HUES64 (cell line): ENCODE data around the gene BCR.

Experiments
- H3K27ac ChIP-seq: 2 replicates; pipeline ENCODE4 v1.7.0; 2013; ENCODE audit warnings: low read depth, low read length, inconsistent platforms
- H3K27me3 ChIP-seq: 2 replicates; pipeline ENCODE4 v1.6.1; 2013; ENCODE audit warnings: mild to moderate bottlenecking, low read length; ENCODE audit not compliant: insufficient read depth
- H3K36me3 ChIP-seq: 2 replicates; pipeline ENCODE4 v1.6.1; 2013; ENCODE audit warnings: mild to moderate bottlenecking, low read length; ENCODE audit not compliant: insufficient read depth
- H3K4me1 ChIP-seq: 2 replicates; pipeline ENCODE4 v1.6.1; 2013; ENCODE audit warnings: mild to moderate bottlenecking, low read length, moderate library complexity; ENCODE audit not compliant: insufficient read depth
- H3K4me3 ChIP-seq: 2 replicates; pipeline ENCODE4 v1.5.1; 2013; ENCODE audit warnings: mild to moderate bottlenecking, low read length, moderate library complexity
- H3K9ac ChIP-seq: 2 replicates; pipeline ENCODE4 v1.6.1; 2013; ENCODE audit warnings: mild to moderate bottlenecking, low read depth, low read length
- H3K9me3 ChIP-seq: 2 replicates; pipeline ENCODE4 v1.6.1; 2013; ENCODE audit warnings: low read depth, low read length; ENCODE audit not compliant: insufficient read depth
- WGBS: fragments of 150-250, 120-280 bp; methylation state at CpG from one replicate; pipeline ENCODE4 v1.1.7; 2013; ENCODE audit warnings: missing lambda C conversion rate; 5-methylcytosine and 5-hydroxymethylcytosine counted together

Gene BCR

DNA sequence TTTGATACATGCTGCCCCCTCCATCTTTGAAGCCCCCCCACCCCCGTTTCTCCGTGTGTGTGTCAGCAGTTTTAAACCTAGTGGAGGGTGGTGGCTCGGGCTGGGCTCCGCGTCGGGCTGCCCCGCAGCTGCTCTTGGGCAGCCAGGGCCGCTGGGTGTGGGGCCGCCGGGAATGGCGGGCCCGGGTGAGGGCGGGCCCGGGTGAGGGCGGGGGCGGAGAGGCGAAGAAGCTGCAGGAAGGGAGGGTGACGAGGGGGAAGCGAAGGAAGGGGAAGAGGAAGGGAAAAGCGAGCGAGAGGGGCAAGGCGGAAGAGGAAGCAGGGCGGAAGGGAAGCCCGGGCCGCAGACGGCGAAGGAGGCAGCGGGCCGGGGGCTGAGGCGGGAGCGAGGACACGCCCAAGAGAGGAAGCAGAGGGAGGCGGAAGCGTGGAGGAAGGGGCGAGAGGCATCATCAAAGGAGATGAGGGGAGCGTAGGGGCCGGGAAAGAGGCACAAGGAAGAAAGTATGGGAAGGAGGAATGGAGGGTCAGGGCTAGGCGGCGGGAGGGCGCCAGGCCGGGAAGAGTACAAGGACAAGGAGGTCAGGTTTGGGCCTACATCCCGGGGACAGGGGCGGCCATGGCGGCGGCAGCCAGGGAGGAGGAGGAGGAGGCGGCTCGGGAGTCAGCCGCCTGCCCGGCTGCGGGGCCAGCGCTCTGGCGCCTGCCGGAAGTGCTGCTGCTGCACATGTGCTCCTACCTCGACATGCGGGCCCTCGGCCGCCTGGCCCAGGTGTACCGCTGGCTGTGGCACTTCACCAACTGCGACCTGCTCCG, 82.4 kb downstream of the BCR start:
- Histone ChIP-seq H3K36me3 (peaks cover 54% of the 10 kb centered on the region), H3K9me3 (no peaks in the 10 kb centered on the region), H3K27me3 (no peaks in the 10 kb centered on the region), H3K9ac (no peak overlapping the region), H3K27ac (no peak overlapping the region), H3K4me1 (peaks cover 15% of the 10 kb centered on the region), H3K4me3 (no peak overlapping the region)
- 76% methylated on average over 60 of the region's 60 CpGs for WGBS

- Histone ChIP-seq H3K36me3 (peaks cover 61% of the 10 kb centered on the region), H3K9ac (no peak overlapping the region), H3K9me3 (no peaks in the 10 kb centered on the region), H3K4me1 (peaks cover 23% of the 10 kb centered on the region), H3K27me3 (no peaks in the 10 kb centered on the region), H3K27ac (no peak overlapping the region), H3K4me3 (no peak overlapping the region)
- WGBS: 95% methylated on average over 20 of the region's 20 CpGs
Observed at GRCh38 chr22:23263651-23264555, 83.6 kb downstream of the BCR start.

DNA sequence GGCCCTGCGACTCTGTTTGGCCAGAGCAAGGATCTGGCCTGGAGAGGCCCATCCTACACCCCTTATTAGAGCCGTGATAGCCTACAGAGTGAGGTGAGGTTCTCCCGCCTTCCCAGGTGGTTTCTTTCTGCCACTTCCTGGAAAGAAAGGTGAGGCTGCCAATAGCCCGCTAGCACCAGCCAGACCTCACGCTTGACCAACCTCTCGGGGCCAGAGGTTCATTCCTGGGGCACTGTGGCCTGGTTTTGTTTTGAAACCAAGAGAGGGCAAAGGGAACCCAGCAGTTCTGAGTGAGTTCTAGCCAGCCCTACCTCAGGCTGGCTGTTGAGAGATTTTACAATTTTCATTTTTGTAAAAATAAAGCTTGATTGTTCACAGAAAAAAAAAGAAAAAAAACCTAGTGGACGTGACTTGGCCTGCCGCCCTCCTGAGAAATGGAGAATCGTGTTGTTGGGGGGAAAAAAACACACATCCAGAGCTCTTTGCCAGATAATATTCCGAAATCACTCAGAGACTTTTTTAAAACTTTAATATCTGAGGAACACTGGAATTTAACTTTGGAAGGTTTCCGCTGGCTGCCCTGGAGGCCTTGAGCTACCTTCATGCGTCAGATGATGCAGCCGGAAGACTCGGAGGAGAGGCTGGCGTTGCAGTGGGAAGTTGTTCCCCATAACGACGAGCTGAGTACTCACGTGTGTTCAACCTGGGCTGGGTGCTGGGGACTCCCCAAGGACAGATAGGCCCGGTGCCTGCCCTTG, 84.5 kb downstream of the BCR start:
- peaks cover 32% of the 10 kb centered on the region for H3K4me1 ChIP-seq
- WGBS: 94% methylated on average over 19 of the region's 19 CpGs
- H3K4me3 ChIP-seq: no peak overlapping the region
- peaks cover 61% of the 10 kb centered on the region for H3K36me3 ChIP-seq
- H3K27me3 ChIP-seq: no peaks in the 10 kb centered on the region
- H3K9ac ChIP-seq: no peak overlapping the region
- no peak overlapping the region for H3K27ac ChIP-seq
- no peaks in the 10 kb centered on the region for H3K9me3 ChIP-seq

- peaks cover 32% of the 10 kb centered on the region for H3K4me1 ChIP-seq
- H3K9ac ChIP-seq: no peak overlapping the region
- no peaks in the 10 kb centered on the region for H3K27me3 ChIP-seq
- 94% methylated on average over 7 of the region's 7 CpGs for WGBS
- no peaks in the 10 kb centered on the region for H3K9me3 ChIP-seq
- H3K27ac ChIP-seq: no peak overlapping the region
- peaks cover 61% of the 10 kb centered on the region for H3K36me3 ChIP-seq
- H3K4me3 ChIP-seq: no peak overlapping the region
Observed at GRCh38 chr22:23265368-23265700, 85.0 kb downstream of the BCR start.

GRCh38 chr22:23266780-23267179, 86.5 kb downstream of the BCR start:
- H3K9ac ChIP-seq: no peak overlapping the region
- no peak overlapping the region for H3K4me3 ChIP-seq
- H3K36me3 ChIP-seq: peaks cover 63% of the 10 kb centered on the region
- WGBS: 91% methylated on average over 4 of the region's 4 CpGs
- no peaks in the 10 kb centered on the region for H3K27me3 ChIP-seq
- H3K4me1 ChIP-seq: peaks cover 32% of the 10 kb centered on the region
- no peak overlapping the region for H3K27ac ChIP-seq
- no peaks in the 10 kb centered on the region for H3K9me3 ChIP-seq

DNA sequence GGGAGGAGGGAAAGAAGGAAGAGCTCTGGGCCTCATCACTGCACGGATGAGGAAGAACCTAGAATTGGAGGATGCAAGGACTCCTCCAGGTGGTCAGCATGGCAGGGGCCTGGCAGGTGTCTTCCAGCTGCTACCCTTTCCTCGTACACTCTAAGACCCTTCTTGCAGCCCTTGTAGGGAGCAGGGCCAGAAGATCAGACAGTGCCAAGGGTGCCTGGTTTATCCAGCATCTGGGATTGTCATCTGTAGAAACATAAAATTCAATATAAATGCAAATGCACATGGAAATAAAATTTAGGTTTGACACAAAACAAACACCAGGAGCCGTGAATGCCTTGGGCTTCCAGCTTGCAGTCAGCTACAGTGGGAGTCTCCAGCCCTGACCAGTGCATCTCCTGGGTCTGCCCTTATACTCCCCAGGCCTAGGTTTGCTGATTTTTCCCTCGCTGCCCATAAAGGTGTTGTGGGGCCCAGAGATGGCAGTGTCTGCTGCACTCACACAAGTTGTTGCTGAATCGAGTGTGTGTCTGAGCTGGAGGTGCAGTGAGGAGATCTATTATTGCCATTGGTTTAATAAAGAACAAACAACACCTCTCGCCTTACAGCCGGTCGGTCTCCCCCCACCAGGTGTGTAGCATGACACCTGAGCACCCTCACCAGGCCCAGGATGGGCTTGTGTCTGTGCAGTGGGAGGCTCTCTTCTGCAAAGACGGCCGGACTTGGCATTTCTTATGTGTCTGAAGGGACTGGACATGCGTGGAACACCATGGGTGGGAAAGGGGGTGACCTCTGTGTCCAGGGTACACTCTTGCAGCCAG, 87.1 kb downstream of the BCR start:
- no peaks in the 10 kb centered on the region for H3K27me3 ChIP-seq
- 85% methylated on average over 11 of the region's 11 CpGs for WGBS
- no peak overlapping the region for H3K4me3 ChIP-seq
- H3K36me3 ChIP-seq: peaks cover 65% of the 10 kb centered on the region
- H3K27ac ChIP-seq: no peak overlapping the region
- H3K4me1 ChIP-seq: peaks cover 27% of the 10 kb centered on the region
- H3K9ac ChIP-seq: no peak overlapping the region
- H3K9me3 ChIP-seq: no peaks in the 10 kb centered on the region

- WGBS: 80% methylated on average over 22 of the region's 22 CpGs
- Histone ChIP-seq H3K36me3 (peaks cover 70% of the 10 kb centered on the region), H3K4me3 (no peak overlapping the region), H3K9me3 (no peaks in the 10 kb centered on the region), H3K27me3 (no peaks in the 10 kb centered on the region), H3K9ac (no peak overlapping the region), H3K4me1 (peaks cover 27% of the 10 kb centered on the region), H3K27ac (no peak overlapping the region)
Observed at GRCh38 chr22:23268139-23268712, 87.9 kb downstream of the BCR start.

DNA sequence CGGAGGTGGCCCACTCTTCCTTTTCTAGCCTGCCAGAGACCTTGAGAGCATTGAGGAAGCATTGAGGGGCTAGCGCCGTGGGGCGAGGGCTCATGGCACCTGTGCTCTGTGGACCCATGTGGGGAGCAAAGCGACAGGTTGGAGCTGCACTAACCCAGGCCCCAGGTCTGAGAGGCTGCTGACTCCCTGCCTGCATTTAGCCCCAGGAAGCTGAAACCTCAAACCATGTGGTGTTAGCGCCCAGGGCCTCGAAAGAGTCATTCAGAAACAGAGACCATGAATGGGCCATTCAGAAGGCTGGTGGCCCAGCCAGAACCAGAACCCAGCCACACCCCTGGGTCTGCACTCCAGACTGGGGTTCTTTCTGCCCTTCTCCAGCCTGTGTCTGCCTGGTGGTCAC, 88.6 kb downstream of the BCR start:
- Histone ChIP-seq H3K4me3 (no peak overlapping the region), H3K27ac (peak overlapping the region; percentile 35; the same call in 1 of the 2 replicates), H3K9ac (no peak overlapping the region), H3K36me3 (peaks cover 70% of the 10 kb centered on the region), H3K27me3 (no peaks in the 10 kb centered on the region), H3K4me1 (peaks cover 27% of the 10 kb centered on the region), H3K9me3 (no peaks in the 10 kb centered on the region)
- 89% methylated on average over 7 of the region's 7 CpGs for WGBS

- peaks cover 68% of the 10 kb centered on the region for H3K36me3 ChIP-seq
- no peak overlapping the region for H3K4me3 ChIP-seq
- H3K9me3 ChIP-seq: no peaks in the 10 kb centered on the region
- peaks cover 27% of the 10 kb centered on the region for H3K4me1 ChIP-seq
- 66% methylated on average over 18 of the region's 18 CpGs for WGBS
- H3K27me3 ChIP-seq: no peaks in the 10 kb centered on the region
- H3K9ac ChIP-seq: no peak overlapping the region
- H3K27ac ChIP-seq: peak overlapping the region; percentile 35; the same call in 1 of the 2 replicates
Observed at GRCh38 chr22:23269441-23270211, 89.3 kb downstream of the BCR start.
